NCI-H2227 treated with DMSO at 0.1 percent for 48 hours (cell line): ENCODE results near the gene FOXP1.

Experiments
- DNase-seq: peaks from one replicate; lab custom pipeline; 2025; lab: John Stamatoyannopoulos, UW

FOXP1 gene

GRCh38 chr3:71102111-71102983, 481.2 kb downstream of the FOXP1 start:
- DNase-seq = no peak

GRCh38 chr3:71101626-71102025, 481.9 kb downstream of the FOXP1 start:
- no peak for DNase-seq

GRCh38 chr3:71101014-71101413, 482.5 kb downstream of the FOXP1 start:
- no peak for DNase-seq

- DNase-seq = no peak
Observed at GRCh38 chr3:71099997-71100719, 483.4 kb downstream of the FOXP1 start.

GRCh38 chr3:71097557-71097956, 486.0 kb downstream of the FOXP1 start:
- DNase-seq = no peak

- DNase-seq = no peak
Observed at GRCh38 chr3:71095511-71096291, 487.8 kb downstream of the FOXP1 start.

GRCh38 chr3:71094658-71095209, 488.8 kb downstream of the FOXP1 start:
- no peak for DNase-seq

GRCh38 chr3:71092665-71093064, 490.9 kb downstream of the FOXP1 start:
- no peak for DNase-seq

- no peak for DNase-seq
Observed at GRCh38 chr3:71090207-71090606, 493.3 kb downstream of the FOXP1 start.

GRCh38 chr3:71089271-71089847, 494.2 kb downstream of the FOXP1 start:
- DNase-seq = no peak

- DNase-seq = no peak
Observed at GRCh38 chr3:71088742-71089141, 494.8 kb downstream of the FOXP1 start.

GRCh38 chr3:71088019-71088708, 495.4 kb downstream of the FOXP1 start:
- DNase-seq = no peak

- no peak for DNase-seq
Observed at GRCh38 chr3:71087143-71088018, 496.1 kb downstream of the FOXP1 start.

GRCh38 chr3:71086777-71087142, 496.8 kb downstream of the FOXP1 start:
- no peak for DNase-seq

GRCh38 chr3:71083726-71084131, 499.8 kb downstream of the FOXP1 start:
- no peak for DNase-seq

GRCh38 chr3:71082833-71083232, 500.7 kb downstream of the FOXP1 start:
- DNase-seq = no peak

GRCh38 chr3:71080517-71081083, 502.9 kb downstream of the FOXP1 start:
- no peak for DNase-seq

GRCh38 chr3:71078723-71079525, 504.6 kb downstream of the FOXP1 start:
- DNase-seq = no peak

GRCh38 chr3:71078199-71078598, 505.3 kb downstream of the FOXP1 start:
- DNase-seq = no peak
